HepG2 (cell line): ENCODE data around the gene MTMR10. TPM values are rescaled to one million over a fixed set of nuclear protein-coding genes. Genes with fewer than 3 reads are reported as not detected.

Experiments
- ATAC-seq: fragments of 200-7000 bp; cut with Tn5 transposase; 3 replicates; pipeline ENCODE4 v1.9.1; 2020; ENCODE audit warnings: mild to moderate bottlenecking, moderate library complexity
- BruUV-seq: library from RNA; stranded (reverse); fragments of 400-500 nt; replicated peaks from 2 replicates; lab custom pipeline; 2021; lab: Mats Ljungman, UMichigan
- CTCF ChIA-PET: fragments of 300-600 bp; formaldehyde crosslinking; extraction: SDS; loops from one replicate; lab custom pipeline; 2021; ENCODE audit warnings: low total read pairs, inconsistent platforms, low intra/inter-chr PET ratio; lab: Yijun Ruan, JAX
- POLR2A ChIA-PET: fragments of 350-600 bp; sonication (Branson Sonifier 250); formaldehyde crosslinking; loops from one replicate; lab custom pipeline; 2020; ENCODE audit warnings: antibody characterized with exemption, inconsistent platforms; lab: Yijun Ruan, JAX
- DNase-seq: peaks from one replicate; pipeline ENCODE4 v3.0.0-alpha.2; 2015; ENCODE audit warnings: low spot score
- FAIRE-seq: peaks from 3 replicates; lab custom pipeline; 2011; peaks lifted over from hg19 to GRCh38; lab: Jason Lieb, UNC
- H2AFZ ChIP-seq: one replicate; pipeline ENCODE4 v1.6.1; 2011; ENCODE audit warnings: low read length, inconsistent platforms
- H3K27ac ChIP-seq: fragments of 300-600 bp; 3 replicates; pipeline ENCODE4 v1.8.0; 2011; ENCODE audit warnings: mixed run types, mild to moderate bottlenecking, mixed read lengths, low read length, inconsistent platforms; ENCODE audit not compliant: insufficient read depth; ENCODE audit errors: extremely low read length
- H3K27me3 ChIP-seq, 2 experiments: fragments of 200-600 bp in 1 of 2; 2 replicates in 1 of 2; 3 replicates in 1 of 2; pipeline versions ENCODE4 v1.6.0 to v1.8.0; 2011; ENCODE audit warnings: low read length in 2 of 2, mild to moderate bottlenecking in 2 of 2, moderate library complexity in 2 of 2, inconsistent platforms in 1 of 2; ENCODE audit not compliant: insufficient read depth in 2 of 2, control insufficient read depth in 1 of 2
- H3K36me3 ChIP-seq, 2 experiments: fragments of 200-600 bp in 1 of 2; replicated peaks in 1 of 2; 2 replicates in 1 of 2; 3 replicates in 1 of 2; pipeline versions ENCODE4 v1.5.1 to v1.8.0; 2011; ENCODE audit warnings: low read length in 2 of 2, inconsistent platforms in 1 of 2; ENCODE audit not compliant: insufficient read depth in 2 of 2, control insufficient read depth in 1 of 2
- H3K4me1 ChIP-seq: 2 replicates; pipeline ENCODE4 v1.5.1; 2012; ENCODE audit warnings: low read length, inconsistent platforms; ENCODE audit not compliant: insufficient read depth
- H3K4me2 ChIP-seq: 2 replicates; pipeline ENCODE4 v1.6.0; 2011; ENCODE audit warnings: low read depth, low read length, inconsistent platforms
- H3K4me3 ChIP-seq, 3 experiments: fragments of 200-600 bp in 1 of 3; sonication (generic), shearing (Covaris generic) in 1 of 3; replicated peaks in 1 of 3; 2 replicates each; pipeline ENCODE4 v1.5.1; 2011 to 2016; ENCODE audit warnings: low read length in 3 of 3, inconsistent platforms in 2 of 3, low read depth in 2 of 3, mild to moderate bottlenecking in 2 of 3, control low read depth in 1 of 3, mixed read lengths in 1 of 3; ENCODE audit not compliant: insufficient read depth in 1 of 3
- H3K79me2 ChIP-seq: one replicate; pipeline ENCODE4 v1.6.1; 2011; ENCODE audit warnings: low read length, inconsistent platforms; ENCODE audit not compliant: insufficient read depth
- H3K9ac ChIP-seq: 2 replicates; pipeline ENCODE4 v1.6.0; 2011; ENCODE audit warnings: mild to moderate bottlenecking, low read depth, low read length, inconsistent platforms; ENCODE audit not compliant: insufficient read depth
- H3K9me3 ChIP-seq: 2 replicates; pipeline ENCODE4 v1.5.1; 2012; ENCODE audit warnings: mild to moderate bottlenecking, low read length
- H4K20me1 ChIP-seq: 2 replicates; pipeline ENCODE4 v1.6.0; 2011; ENCODE audit warnings: inconsistent platforms, mild to moderate bottlenecking, low read length, moderate library complexity; ENCODE audit not compliant: insufficient read depth
- EHMT2 ChIP-seq: fragments of 200-600 bp; sonication (generic); IDR thresholded peaks from 2 replicates; pipeline ENCODE4 v1.7.0; 2017; ENCODE audit warnings: antibody characterized with exemption, low read depth, low read length, borderline replicate concordance
- FOXK2 ChIP-seq: fragments of 450-650 bp; IDR thresholded peaks from 2 replicates; pipeline ENCODE4 v1.6.1; 2016
- NPAS2 ChIP-seq: sonication (generic); formaldehyde crosslinking; IDR thresholded peaks from 2 replicates; pipeline ENCODE4 v1.8.0; 2022; ENCODE audit warnings: mild to moderate bottlenecking, missing genetic modification reagents, borderline replicate concordance
- RARA ChIP-seq: IDR thresholded peaks from 2 replicates; pipeline ENCODE4 v1.6.1; 2016; ENCODE audit warnings: missing genetic modification reagents, missing compliant biosample characterization
- ZNF354B ChIP-seq: sonication (generic); formaldehyde crosslinking; IDR thresholded peaks from 2 replicates; pipeline ENCODE4 v1.8.0; 2022; ENCODE audit warnings: mild to moderate bottlenecking, missing genetic modification reagents
- ZNF562 ChIP-seq: sonication (generic); formaldehyde crosslinking; IDR thresholded peaks from 2 replicates; pipeline ENCODE4 v1.8.0; 2022; ENCODE audit warnings: missing genetic modification reagents, borderline replicate concordance
- ZNF589 ChIP-seq: sonication (generic); formaldehyde crosslinking; conservative IDR thresholded peaks from 2 replicates; pipeline ENCODE4 v1.8.0; 2022; ENCODE audit warnings: mild to moderate bottlenecking, moderate library complexity, missing genetic modification reagents
- ZNF792 ChIP-seq: IDR thresholded peaks from 2 replicates; pipeline ENCODE4 v1.6.1; 2016
- ZNF879 ChIP-seq: sonication (generic); formaldehyde crosslinking; IDR thresholded peaks from 2 replicates; pipeline ENCODE4 v1.8.1; 2023; ENCODE audit warnings: missing genetic modification reagents
- WGBS: methylation state at CpG from one replicate; pipeline ENCODE4 v1.1.6; 2017; ENCODE audit warnings: low lambda C conversion rate; 5-methylcytosine and 5-hydroxymethylcytosine counted together
- in situ Hi-C: cut with HindIII; loops from 2 replicates; pipeline ENCODE4 v1.10.0; 2017; ENCODE audit warnings: low pct_unique_long_range_greater_than_20kb; ENCODE audit not compliant: extremely low pct_ligation_motif_present
- intact Hi-C: fragments of 100-400 bp; cut with micrococcal nuclease; formaldehyde crosslinking; loops from one replicate; pipeline ENCODE4 v1.10.0; 2022; ENCODE audit not compliant: unreplicated experiment
- polyA plus RNA-seq, 8 experiments: library from polyadenylated mRNA; depleted of rRNA in 3 of 8; stranded (reverse) in 7 of 8; unstranded in 1 of 8; fragments of >200 nt; fragmentation: Illumina TruSeq in 4 of 8; extraction: Trizol in 4 of 8; gene quantifications; 2 replicates each; pipeline versions ENCODE4 v1.2.1 to v1.2.3, GENCODE V29; 2011 to 2016; ENCODE audit warnings: low read depth in 4 of 8, missing spikeins in 1 of 8, mixed read lengths in 1 of 8; ENCODE audit not compliant: insufficient read depth in 1 of 8
- total RNA-seq, 5 experiments: library from RNA; depleted of rRNA; stranded (reverse); fragments of >200 nt; fragmentation: Illumina TruSeq; extraction: Trizol; gene quantifications; 2 replicates each; pipeline ENCODE4 v1.2.3, GENCODE V29; 2016; ENCODE audit warnings: low read depth in 1 of 5
- TF ChIP-seq, protein P1 (sequence below): sonication (generic); formaldehyde crosslinking; IDR thresholded peaks from 2 replicates; pipeline ENCODE4 v1.5.0; 2020; ENCODE audit warnings: missing genetic modification reagents, mild to moderate bottlenecking, borderline replicate concordance
- TF ChIP-seq, protein P2 (sequence below): sonication (generic); formaldehyde crosslinking; conservative IDR thresholded peaks from 2 replicates; pipeline ENCODE4 v1.8.0; 2022; ENCODE audit warnings: missing genetic modification reagents

Gene MTMR10
- total and polyA plus RNA-seq, 2 of the 13 experiments (the other 11 are each of a cell fraction or from before 2014, with no cell fraction given), result 10.2 to 17.4 TPM

DNA sequence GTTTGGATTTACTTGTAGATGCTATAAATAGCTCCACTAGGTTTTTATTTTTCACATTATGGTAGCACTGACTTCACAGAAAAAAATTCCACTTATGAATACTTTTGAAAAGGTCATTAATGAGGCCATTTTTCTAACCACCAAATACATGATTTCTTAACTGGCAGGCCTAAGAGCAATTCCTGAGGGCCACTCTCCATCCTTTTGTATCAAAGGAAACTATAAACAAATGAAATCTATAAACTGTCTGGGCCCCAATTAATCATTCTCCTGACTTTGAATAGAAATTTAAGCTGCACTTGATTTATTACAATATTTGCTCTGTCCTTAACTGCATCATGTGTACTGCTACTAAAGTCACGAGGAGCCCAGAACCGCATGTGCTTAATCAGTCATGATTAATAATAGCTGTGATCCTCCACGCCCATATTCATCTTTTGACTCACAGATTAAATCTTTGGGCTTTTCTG is 25.1 kb upstream of the MTMR10 start:
- 81% methylated on average over 3 of the region's 3 CpGs for WGBS
- in situ Hi-C loops, result no loop called here
- ChIA-PET CTCF (no interaction called here), POLR2A (no interaction called here)
- Histone ChIP-seq H3K9me3 (peaks cover 13% of the 10 kb centered on the region), H3K27ac (no peak overlapping the region), H2AFZ (no peak overlapping the region), H3K79me2 (no peaks in the 10 kb centered on the region), H3K27me3 (no peaks in the 10 kb centered on the region), H3K9ac (no peak overlapping the region), H3K4me2 (no peak overlapping the region), H3K4me3 (no peak overlapping the region), H3K36me3 (no peaks in the 10 kb centered on the region), H3K4me1 (peaks cover 17% of the 10 kb centered on the region), H4K20me1 (no peaks in the 10 kb centered on the region)
- ATAC-seq, result no peak
- TF ChIP-seq FOXK2, result no peak
- TF ChIP-seq, protein P1, sequence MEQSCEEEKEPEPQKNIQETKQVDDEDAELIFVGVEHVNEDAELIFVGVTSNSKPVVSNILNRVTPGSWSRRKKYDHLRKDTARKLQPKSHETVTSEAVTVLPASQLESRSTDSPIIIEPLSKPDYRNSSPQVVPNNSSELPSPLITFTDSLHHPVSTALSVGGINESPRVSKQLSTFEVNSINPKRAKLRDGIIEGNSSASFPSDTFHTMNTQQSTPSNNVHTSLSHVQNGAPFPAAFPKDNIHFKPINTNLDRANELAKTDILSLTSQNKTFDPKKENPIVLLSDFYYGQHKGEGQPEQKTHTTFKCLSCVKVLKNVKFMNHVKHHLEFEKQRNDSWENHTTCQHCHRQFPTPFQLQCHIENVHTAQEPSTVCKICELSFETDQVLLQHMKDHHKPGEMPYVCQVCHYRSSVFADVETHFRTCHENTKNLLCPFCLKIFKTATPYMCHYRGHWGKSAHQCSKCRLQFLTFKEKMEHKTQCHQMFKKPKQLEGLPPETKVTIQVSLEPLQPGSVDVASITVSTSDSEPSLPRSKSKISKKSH, result no peak
- TF ChIP-seq RARA, result no peak
- no peak for TF ChIP-seq ZNF792 (CRISPR knock-in tag)
- TF ChIP-seq ZNF562, result no peak
- no peak for TF ChIP-seq ZNF354B
- no peak for TF ChIP-seq EHMT2
- no peak for TF ChIP-seq ZNF879 (CRISPR knock-in tag)
- TF ChIP-seq NPAS2 (CRISPR knock-in tag), result no peak
- TF ChIP-seq ZNF589 (CRISPR knock-in tag), result no peak
- TF ChIP-seq, protein P2, sequence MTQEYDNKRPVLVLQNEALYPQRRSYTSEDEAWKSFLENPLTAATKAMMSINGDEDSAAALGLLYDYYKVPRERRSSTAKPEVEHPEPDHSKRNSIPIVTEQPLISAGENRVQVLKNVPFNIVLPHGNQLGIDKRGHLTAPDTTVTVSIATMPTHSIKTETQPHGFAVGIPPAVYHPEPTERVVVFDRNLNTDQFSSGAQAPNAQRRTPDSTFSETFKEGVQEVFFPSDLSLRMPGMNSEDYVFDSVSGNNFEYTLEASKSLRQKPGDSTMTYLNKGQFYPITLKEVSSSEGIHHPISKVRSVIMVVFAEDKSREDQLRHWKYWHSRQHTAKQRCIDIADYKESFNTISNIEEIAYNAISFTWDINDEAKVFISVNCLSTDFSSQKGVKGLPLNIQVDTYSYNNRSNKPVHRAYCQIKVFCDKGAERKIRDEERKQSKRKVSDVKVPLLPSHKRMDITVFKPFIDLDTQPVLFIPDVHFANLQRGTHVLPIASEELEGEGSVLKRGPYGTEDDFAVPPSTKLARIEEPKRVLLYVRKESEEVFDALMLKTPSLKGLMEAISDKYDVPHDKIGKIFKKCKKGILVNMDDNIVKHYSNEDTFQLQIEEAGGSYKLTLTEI, result no peak
- FAIRE-seq, result no peak
- DNase-seq, result no peak
- BruUV-seq, result no TSS peak
- intact Hi-C loops, result no loop called here
